ENCODE data around the gene CA14. TPM values are rescaled to one million over a fixed set of nuclear protein-coding genes. Genes with fewer than 3 reads are reported as not detected.

Gene CA14
- total RNA-seq, 2 donors from 2014 or later = not detected

Other genes with a start within 250 kb of the CA14 start
- gene OTUD7B, start 247.0 kb upstream of the CA14 start, total RNA-seq = 10 to 100 TPM; 20.9 to 38.3 TPM
- 10 to 100 TPM; 42.1 to 44.1 TPM for gene VPS45, start 190.0 kb upstream of the CA14 start, total RNA-seq
- gene PLEKHO1, start 107.9 kb upstream of the CA14 start, total RNA-seq = 100 to 1,000 TPM in 1 of 2 donors, 10 to 100 TPM in 1; 55.6 to 103 TPM
- 10 to 100 TPM; 28.0 to 36.6 TPM for gene ANP32E, start 21.7 kb upstream of the CA14 start, total RNA-seq
- 10 to 100 TPM; 56.2 to 68.1 TPM for gene APH1A, start 11.2 kb downstream of the CA14 start, total RNA-seq
- gene C1orf54, start 15.0 kb downstream of the CA14 start, total RNA-seq = 10 to 100 TPM; 39.3 to 44.2 TPM
- gene CIART, start 24.8 kb downstream of the CA14 start, total RNA-seq = 1 to 10 TPM; 6.7 to 9.1 TPM
- gene MRPS21, start 36.1 kb downstream of the CA14 start, total RNA-seq = 10 to 100 TPM; 40.6 to 49.4 TPM
- 10 to 100 TPM; 32.4 to 39.3 TPM for gene PRPF3, start 63.8 kb downstream of the CA14 start, total RNA-seq
- 10 to 100 TPM; 22.4 to 26.2 TPM for gene RPRD2, start 106.4 kb downstream of the CA14 start, total RNA-seq
- 10 to 100 TPM; 10.7 to 16.0 TPM for gene TARS2, start 229.6 kb downstream of the CA14 start, total RNA-seq